H1 (cell line): ENCODE data around the gene RILPL1.
"Not testable (repeated sequence)": the region's sequence is repeated elsewhere in the genome, so short reads cannot be mapped to it uniquely, and the experiment has no call there.

Experiments
- BACH1 ChIP-seq: IDR thresholded peaks from 2 replicates; pipeline ENCODE4 v1.6.1; 2012; ENCODE audit warnings: low read length, improper control_type of control experiment
- CEBPB ChIP-seq: IDR thresholded peaks from 2 replicates; pipeline ENCODE4 v1.6.1; 2012; ENCODE audit warnings: low read depth, low read length
- EZH2 ChIP-seq: fragments of 200-600 bp; sonication (generic); IDR thresholded peaks from 2 replicates; pipeline ENCODE4 v1.7.1; 2012; ENCODE audit warnings: low read depth, mild to moderate bottlenecking, moderate library complexity, low read length, inconsistent platforms; ENCODE audit not compliant: severe bottlenecking
- NRF1 ChIP-seq: IDR thresholded peaks from 2 replicates; pipeline ENCODE4 v1.6.1; 2011; ENCODE audit warnings: mild to moderate bottlenecking, low read depth, low read length, improper control_type of control experiment
- POLR2A ChIP-seq, 2 experiments: IDR thresholded peaks; 1 replicate in 1 of 2; 2 replicates in 1 of 2; pipeline ENCODE4 v1.6.1; 2011; ENCODE audit warnings: low read depth in 2 of 2, low read length in 2 of 2, mild to moderate bottlenecking in 2 of 2; ENCODE audit errors: control extremely low read depth in 1 of 2
- RFX5 ChIP-seq: IDR thresholded peaks from 2 replicates; pipeline ENCODE4 v1.6.1; 2011; ENCODE audit warnings: low read depth, low read length, improper control_type of control experiment, borderline replicate concordance
- SRF ChIP-seq: IDR thresholded peaks from 2 replicates; pipeline ENCODE4 v1.6.1; 2011; ENCODE audit warnings: mild to moderate bottlenecking, low read depth, low read length, moderate library complexity
- TAF1 ChIP-seq: IDR thresholded peaks from 2 replicates; pipeline ENCODE4 v1.6.1; 2011; ENCODE audit warnings: mild to moderate bottlenecking, low read depth, low read length
- TF ChIP-seq, protein P1 (sequence below): IDR thresholded peaks from 2 replicates; pipeline ENCODE4 v1.6.1; 2012; ENCODE audit warnings: low read length, inconsistent platforms
- TF ChIP-seq, protein P2 (sequence below), 3 experiments: IDR thresholded peaks; 1 replicate in 2 of 3; 2 replicates in 1 of 3; pipeline versions ENCODE4 v1.5.1 to v1.6.1; 2011; ENCODE audit warnings: low read length in 3 of 3, mild to moderate bottlenecking in 3 of 3, inconsistent platforms in 2 of 3, low read depth in 1 of 3, moderate library complexity in 1 of 3; ENCODE audit not compliant: insufficient read depth in 1 of 3; ENCODE audit errors: control extremely low read depth in 1 of 3

DNA sequence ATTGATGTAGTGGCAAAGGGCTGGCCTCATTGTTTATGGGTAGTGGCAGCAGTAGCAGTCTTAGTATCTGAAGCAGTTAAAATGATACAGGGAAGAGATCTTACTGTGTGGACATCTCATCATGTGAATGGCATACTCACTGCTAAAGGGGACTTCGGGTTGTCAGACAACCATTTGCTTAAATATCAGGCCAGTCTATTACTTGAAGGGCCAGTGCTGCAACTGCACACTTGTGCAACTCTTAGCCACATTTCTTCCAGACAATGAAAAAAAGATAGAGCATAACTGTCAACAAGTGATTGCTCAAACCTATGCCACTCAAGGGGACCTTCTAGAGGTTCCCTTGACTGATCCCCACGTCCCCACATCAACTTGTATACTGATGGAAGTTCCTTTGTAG lies 20.6 kb upstream of the RILPL1 start:
- TF ChIP-seq, protein P1, sequence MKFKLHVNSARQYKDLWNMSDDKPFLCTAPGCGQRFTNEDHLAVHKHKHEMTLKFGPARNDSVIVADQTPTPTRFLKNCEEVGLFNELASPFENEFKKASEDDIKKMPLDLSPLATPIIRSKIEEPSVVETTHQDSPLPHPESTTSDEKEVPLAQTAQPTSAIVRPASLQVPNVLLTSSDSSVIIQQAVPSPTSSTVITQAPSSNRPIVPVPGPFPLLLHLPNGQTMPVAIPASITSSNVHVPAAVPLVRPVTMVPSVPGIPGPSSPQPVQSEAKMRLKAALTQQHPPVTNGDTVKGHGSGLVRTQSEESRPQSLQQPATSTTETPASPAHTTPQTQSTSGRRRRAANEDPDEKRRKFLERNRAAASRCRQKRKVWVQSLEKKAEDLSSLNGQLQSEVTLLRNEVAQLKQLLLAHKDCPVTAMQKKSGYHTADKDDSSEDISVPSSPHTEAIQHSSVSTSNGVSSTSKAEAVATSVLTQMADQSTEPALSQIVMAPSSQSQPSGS, result not testable (repeated sequence)
- not testable (repeated sequence) for TF ChIP-seq POLR2A (IDR thresholded peaks at IDR 0.05; ENCODE audit: control extremely low read depth in 1 of 2, low read depth in 2 of 2, low read length in 2 of 2); TAF1; NRF1; BACH1; SRF; EZH2; RFX5; CEBPB
- TF ChIP-seq, protein P2, sequence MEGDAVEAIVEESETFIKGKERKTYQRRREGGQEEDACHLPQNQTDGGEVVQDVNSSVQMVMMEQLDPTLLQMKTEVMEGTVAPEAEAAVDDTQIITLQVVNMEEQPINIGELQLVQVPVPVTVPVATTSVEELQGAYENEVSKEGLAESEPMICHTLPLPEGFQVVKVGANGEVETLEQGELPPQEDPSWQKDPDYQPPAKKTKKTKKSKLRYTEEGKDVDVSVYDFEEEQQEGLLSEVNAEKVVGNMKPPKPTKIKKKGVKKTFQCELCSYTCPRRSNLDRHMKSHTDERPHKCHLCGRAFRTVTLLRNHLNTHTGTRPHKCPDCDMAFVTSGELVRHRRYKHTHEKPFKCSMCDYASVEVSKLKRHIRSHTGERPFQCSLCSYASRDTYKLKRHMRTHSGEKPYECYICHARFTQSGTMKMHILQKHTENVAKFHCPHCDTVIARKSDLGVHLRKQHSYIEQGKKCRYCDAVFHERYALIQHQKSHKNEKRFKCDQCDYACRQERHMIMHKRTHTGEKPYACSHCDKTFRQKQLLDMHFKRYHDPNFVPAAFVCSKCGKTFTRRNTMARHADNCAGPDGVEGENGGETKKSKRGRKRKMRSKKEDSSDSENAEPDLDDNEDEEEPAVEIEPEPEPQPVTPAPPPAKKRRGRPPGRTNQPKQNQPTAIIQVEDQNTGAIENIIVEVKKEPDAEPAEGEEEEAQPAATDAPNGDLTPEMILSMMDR (IDR thresholded peaks at IDR 0.05; ENCODE audit: control extremely low read depth in 1 of 3, insufficient read depth in 1 of 3, low read depth in 1 of 3, low read length in 3 of 3), result not testable (repeated sequence)
